ENCODE data around the gene RGS21.

GRCh38 chr1:192270398-192270797, 46.4 kb upstream of the RGS21 start:
- no peak for TF ChIP-seq RNF2 (conservative IDR thresholded peaks at IDR 0.05; ENCODE audit: low read depth)
- no peak for TF ChIP-seq MYC (CRISPR knock-in tag; IDR thresholded peaks at IDR 0.05; ENCODE audit: borderline replicate concordance)
- no peak for TF ChIP-seq BHLHE40 (IDR thresholded peaks at IDR 0.05; ENCODE audit: low read length)
- no peak for TF ChIP-seq CBX5 (CRISPR knock-in tag; IDR thresholded peaks at IDR 0.05; ENCODE audit: borderline replicate concordance)
- no peak for TF ChIP-seq ARID2 (CRISPR knock-in tag; IDR thresholded peaks at IDR 0.05; ENCODE audit: borderline replicate concordance)
- TF ChIP-seq PCBP1 (IDR thresholded peaks at IDR 0.05; ENCODE audit: borderline replicate concordance, low read depth, low read length) = no peak
- TF ChIP-seq CTCF (CRISPR knock-in tag; IDR thresholded peaks at IDR 0.05) = no peak
- no peak for TF ChIP-seq ATF4 (CRISPR knock-in tag; IDR thresholded peaks at IDR 0.05)
- TF ChIP-seq SMC3 (IDR thresholded peaks at IDR 0.05; ENCODE audit: low read length) = no peak
- TF ChIP-seq SUZ12 (IDR thresholded peaks at IDR 0.05; ENCODE audit: low read depth, low read length) = no peak
- TF ChIP-seq ZNF724P (CRISPR knock-in tag; IDR thresholded peaks at IDR 0.05; ENCODE audit: borderline replicate concordance) = no peak
- TF ChIP-seq ARID4A (CRISPR knock-in tag; IDR thresholded peaks at IDR 0.05; ENCODE audit: borderline replicate concordance) = no peak
- TF ChIP-seq ZBTB1 (CRISPR knock-in tag; IDR thresholded peaks at IDR 0.05; ENCODE audit: borderline replicate concordance) = no peak

All from HepG2 (cell line).